ENCODE measurements around the gene CSTF1. TPM values are rescaled to one million over a fixed set of nuclear protein-coding genes. Genes with fewer than 3 reads are reported as not detected.

The CSTF1 gene
- total and polyA plus RNA-seq, 2 of the 8 experiments (the other 6 are each of a cell fraction or from before 2014, with no cell fraction given), result 59.4 to 83.5 TPM

GRCh38 chr20:56409521-56409920 is 17.1 kb downstream of the CSTF1 start:
- Histone ChIP-seq H2AK5ac (ENCODE audit: low read depth, low read length) (no peak overlapping the region), H3K4me2 (ENCODE audit: insufficient read depth in 1 of 2, low read depth in 2 of 2, low read length in 2 of 2) (no peak overlapping the region), H2BK5ac (ENCODE audit: low read depth, low read length) (no peak overlapping the region), H3K14ac (ENCODE audit: insufficient read length) (no peak overlapping the region), H2BK12ac (ENCODE audit: low read depth, low read length) (no peak overlapping the region), H2BK20ac (ENCODE audit: low read length) (no peak overlapping the region), H3K23ac (ENCODE audit: insufficient read length) (no peak overlapping the region), H3K4ac (replicated peaks; ENCODE audit: insufficient read length, low read depth, low read length) (no peak overlapping the region), H3K23me2 (ENCODE audit: low read depth, low read length) (no peaks in the 10 kb centered on the region), H3K9ac (replicated peaks in 1 of 4; ENCODE audit: extremely low read depth in 1 of 4, low read depth in 3 of 4, low read length in 3 of 4) (no peak overlapping the region), H2BK120ac (replicated peaks; ENCODE audit: low read depth, low read length) (no peak overlapping the region), H3K56ac (replicated peaks; ENCODE audit: insufficient read length, low read depth, low read length) (no peak overlapping the region), H4K8ac (ENCODE audit: extremely low read depth, insufficient read depth, low read length) (no peak overlapping the region), H3K79me1 (ENCODE audit: low read depth, low read length) (no peaks in the 10 kb centered on the region), H3K27ac (ENCODE audit: low read depth, low read length) (no peak overlapping the region), H2AFZ (ENCODE audit: low read length) (no peak overlapping the region), H3K18ac (ENCODE audit: extremely low read depth, low read length) (no peak overlapping the region), H3K9me3 (ENCODE audit: insufficient read depth in 2 of 2, low read depth in 1 of 2, low read length in 1 of 2) (no peaks in the 10 kb centered on the region), H3K27me3 (replicated peaks in 1 of 4; ENCODE audit: control insufficient read depth in 3 of 4, extremely low read depth in 1 of 4, insufficient read depth in 3 of 4, low read length in 3 of 4) (no peaks in the 10 kb centered on the region), H4K20me1 (replicated peaks in 1 of 2; ENCODE audit: control insufficient read depth in 1 of 2, insufficient read depth in 2 of 2, low read length in 2 of 2) (peaks cover 2 to 5% of the 10 kb centered on the region in 2 experiments), H3K36me3 (ENCODE audit: control insufficient read depth in 2 of 4, insufficient read depth in 4 of 4, low read length in 3 of 4) (peaks cover 2 to 35% (median 21%) of the 10 kb centered on the region in 4 experiments; a peak in 7 of 8 replicates), H3K4me1 (replicated peaks in 1 of 4; ENCODE audit: control insufficient read depth in 3 of 4, insufficient read depth in 4 of 4, low read length in 3 of 4) (no peaks in the 10 kb centered on the region), H4K91ac (replicated peaks; ENCODE audit: insufficient read length, low read length) (no peak overlapping the region), H3K79me2 (ENCODE audit: control insufficient read depth in 1 of 2, insufficient read depth in 2 of 2, low read length in 2 of 2) (peaks cover 0 to 6% of the 10 kb centered on the region in 2 experiments; a peak in 2 of 4 replicates), H4K5ac (ENCODE audit: insufficient read length, low read depth, low read length) (no peak overlapping the region), H3K4me3 (ENCODE audit: extremely low read depth in 1 of 4, insufficient read depth in 2 of 4, low read depth in 3 of 4, low read length in 4 of 4) (no peak overlapping the region), H2BK15ac (ENCODE audit: low read length) (no peak overlapping the region)
- DNase-seq (ENCODE audit: low read depth in 1 of 2, low spot score in 2 of 2) (no peak), FAIRE-seq (no peak)
- TF ChIP-seq RXRA (IDR thresholded peaks at IDR 0.05; ENCODE audit: insufficient read depth, low read depth, low read length) (no peak), POLR2A (IDR thresholded peaks at IDR 0.05; ENCODE audit: control extremely low read depth in 1 of 2, low read depth in 2 of 2, low read length in 2 of 2) (no peak), TBP (IDR thresholded peaks at IDR 0.05; ENCODE audit: low read depth, low read length) (no peak)
- POLR2A ChIA-PET (ENCODE audit: partially characterized antibody), result interaction anchor here (1.6 to 1.7 kb wide), 2 partner anchors 11 to 14 kb away, joined by 4 to 5 read pairs; no protein-coding TSS in a partner anchor
- CTCF ChIA-PET (ENCODE audit: partially characterized antibody), result interaction anchor here (0.8 kb wide), 1 partner anchor 8 kb away, joined by 3 read pairs; no protein-coding TSS in a partner anchor
- 91% methylated on average over 5 of the region's 5 CpGs; no CpG with 5 or more reads in 1 of the 2 experiments for WGBS, 2 experiments (ENCODE audit: extremely low coverage in 1 of 2, insufficient coverage in 1 of 2, insufficient read length in 1 of 2, insufficient replicate concordance in 2 of 2, low coverage in 1 of 2, low lambda C conversion rate in 2 of 2, missing lambda C conversion rate in 1 of 2)
